Endodermal cell (in vitro differentiated cells): ENCODE data around the gene FRAT1. TPM values are rescaled to one million over a fixed set of nuclear protein-coding genes. Genes with fewer than 3 reads are reported as not detected.
A peak's percentile ranks its signal among the peaks of the same experiment; 100 is the strongest.

ENCODE experiments used
- DNase-seq: peaks from one replicate; pipeline ENCODE4 v3.0.0-alpha.2; 2017
- H3K27ac ChIP-seq: 2 replicates; pipeline ENCODE4 v1.5.1; 2013; ENCODE audit warnings: mild to moderate bottlenecking, low read depth, low read length, moderate library complexity
- H3K27me3 ChIP-seq: 2 replicates; pipeline ENCODE4 v1.6.1; 2013; ENCODE audit warnings: mild to moderate bottlenecking, low read length, moderate library complexity; ENCODE audit not compliant: insufficient read depth, control insufficient read depth, poor library complexity, severe bottlenecking
- H3K36me3 ChIP-seq: 2 replicates; pipeline ENCODE4 v1.7.0; 2013; ENCODE audit warnings: mild to moderate bottlenecking, low read length, moderate library complexity; ENCODE audit not compliant: control insufficient read depth, insufficient read depth
- H3K4me1 ChIP-seq: one replicate; pipeline ENCODE4 v1.7.0; 2013; ENCODE audit warnings: low read length; ENCODE audit not compliant: control insufficient read depth, insufficient read depth
- H3K4me3 ChIP-seq: 2 replicates; pipeline ENCODE4 v1.5.1; 2013; ENCODE audit warnings: mild to moderate bottlenecking, low read length, moderate library complexity
- H3K9ac ChIP-seq: 2 replicates; pipeline ENCODE4 v1.6.1; 2013; ENCODE audit warnings: mild to moderate bottlenecking, low read length, moderate library complexity; ENCODE audit not compliant: poor library complexity, severe bottlenecking; ENCODE audit errors: extremely low read depth
- H3K9me3 ChIP-seq: 2 replicates; pipeline ENCODE4 v1.6.1; 2013; ENCODE audit warnings: mild to moderate bottlenecking, low read length, moderate library complexity; ENCODE audit not compliant: control insufficient read depth
- H3K27ac Mint-ChIP-seq: 2 replicates; pipeline ENCODE4 v1.8.0; 2020; ENCODE audit warnings: mixed read lengths
- H3K27me3 Mint-ChIP-seq: 2 replicates; pipeline ENCODE4 v1.8.0; 2021; ENCODE audit warnings: mild to moderate bottlenecking, mixed read lengths; ENCODE audit not compliant: insufficient read depth
- H3K36me3 Mint-ChIP-seq: 2 replicates; pipeline ENCODE4 v1.8.0; 2020; ENCODE audit warnings: low read depth, mixed read lengths
- H3K4me1 Mint-ChIP-seq: 2 replicates; pipeline ENCODE4 v1.8.0; 2020; ENCODE audit warnings: mixed read lengths
- H3K4me3 Mint-ChIP-seq: 2 replicates; pipeline ENCODE4 v1.8.0; 2020; ENCODE audit warnings: mild to moderate bottlenecking, moderate library complexity, mixed read lengths
- H3K9me3 Mint-ChIP-seq: 2 replicates; pipeline ENCODE4 v1.8.0; 2020; ENCODE audit warnings: mild to moderate bottlenecking, mixed read lengths
- CTCF ChIP-seq: fragments of 200-600 bp; sonication (generic); conservative IDR thresholded peaks from 2 replicates; pipeline ENCODE4 v1.5.0; 2021; ENCODE audit warnings: antibody characterized with exemption, mild to moderate bottlenecking
- WGBS, 2 experiments: methylation state at CpG; one replicate each; pipeline versions ENCODE4 v1.1.5 to v1.1.7; 2013; ENCODE audit warnings: missing lambda C conversion rate in 2 of 2, mixed read lengths in 1 of 2; ENCODE audit not compliant: insufficient coverage in 1 of 2, insufficient read length in 1 of 2; 5-methylcytosine and 5-hydroxymethylcytosine counted together
- total RNA-seq, 2 donors: library from RNA; stranded (reverse); fragmentation: NEBNext Ultra II Directional in 1 of 2; extraction: Animal tissue kit (Norgen Biotek cat#: 25700) in 1 of 2; gene quantifications; 2 replicates in 1 of 2; 3 replicates in 1 of 2; pipeline ENCODE4 v1.2.1, GENCODE V29; 2021

Gene FRAT1
- total RNA-seq, 2 donors from 2014 or later, result 6.5 to 7.3 TPM

- Mint-ChIP-seq H3K4me1 (peaks cover 7% of the 10 kb centered on the region), H3K36me3 (peaks cover 9% of the 10 kb centered on the region), H3K9me3 (no peaks in the 10 kb centered on the region), H3K27me3 (no peaks in the 10 kb centered on the region), H3K27ac (no peak overlapping the region), H3K4me3 (no peak overlapping the region)
- 81 to 93% methylated on average over 7 to 11 of the region's 12 CpGs for WGBS, 2 experiments
- TF ChIP-seq CTCF, result no peak
- H3K9me3 ChIP-seq, result no peaks in the 10 kb centered on the region
- H3K4me1 ChIP-seq, result peaks cover 3% of the 10 kb centered on the region
- peaks cover 7% of the 10 kb centered on the region for H3K36me3 ChIP-seq
- no peaks in the 10 kb centered on the region for H3K27me3 ChIP-seq
- no peak for DNase-seq
- H3K4me3 ChIP-seq, result no peak overlapping the region
- H3K9ac ChIP-seq, result no peak overlapping the region
- H3K27ac ChIP-seq, result no peak overlapping the region
Measured at GRCh38 chr10:97349752-97350513, 30.9 kb downstream of the FRAT1 start.

- no peaks in the 10 kb centered on the region for H3K9me3 ChIP-seq
- no peaks in the 10 kb centered on the region for H3K27me3 ChIP-seq
- H3K36me3 Mint-ChIP-seq, result peaks cover 31% of the 10 kb centered on the region
- no peak for TF ChIP-seq CTCF
- no peak overlapping the region for H3K27ac Mint-ChIP-seq
- no peak overlapping the region for H3K4me3 ChIP-seq
- H3K4me3 Mint-ChIP-seq, result no peak overlapping the region
- no peaks in the 10 kb centered on the region for H3K9me3 Mint-ChIP-seq
- DNase-seq, result no peak
- no peaks in the 10 kb centered on the region for H3K27me3 Mint-ChIP-seq
- peaks cover 19% of the 10 kb centered on the region for H3K4me1 Mint-ChIP-seq
- no peak overlapping the region for H3K27ac ChIP-seq
- peaks cover 18% of the 10 kb centered on the region for H3K36me3 ChIP-seq
- no peak overlapping the region for H3K9ac ChIP-seq
- H3K4me1 ChIP-seq, result peaks cover 3% of the 10 kb centered on the region
- 90 to 95% methylated on average over 3 to 4 of the region's 4 CpGs for WGBS, 2 experiments
Measured at GRCh38 chr10:97353945-97354344, 34.9 kb downstream of the FRAT1 start.

- peaks cover 37% of the 10 kb centered on the region for H3K36me3 Mint-ChIP-seq
- peak overlapping the region; percentile 78 for H3K27ac Mint-ChIP-seq
- H3K4me3 ChIP-seq, result no peak overlapping the region
- peak; percentile 75 for TF ChIP-seq CTCF
- no peaks in the 10 kb centered on the region for H3K27me3 Mint-ChIP-seq
- no peak overlapping the region for H3K27ac ChIP-seq
- no peaks in the 10 kb centered on the region for H3K4me1 ChIP-seq
- no peak overlapping the region for H3K4me3 Mint-ChIP-seq
- H3K36me3 ChIP-seq, result peaks cover 24% of the 10 kb centered on the region
- H3K9ac ChIP-seq, result no peak overlapping the region
- peak; percentile 81 for DNase-seq
- no peaks in the 10 kb centered on the region for H3K9me3 ChIP-seq
- H3K4me1 Mint-ChIP-seq, result peaks cover 20% of the 10 kb centered on the region
- no peaks in the 10 kb centered on the region for H3K27me3 ChIP-seq
- H3K9me3 Mint-ChIP-seq, result no peaks in the 10 kb centered on the region
- 81 to 100% methylated on average over 1 to 5 of the region's 5 CpGs for WGBS, 2 experiments
Measured at GRCh38 chr10:97355571-97355975, 36.5 kb downstream of the FRAT1 start.
